K562 (cell line): Measurements from ENCODE around the gene AURKB. TPM values are rescaled to one million over a fixed set of nuclear protein-coding genes. Genes with fewer than 3 reads are reported as not detected.

Experiments used
- ATAC-seq: fragments of 200-7000 bp; cut with Tn5 transposase; 3 replicates; pipeline ENCODE4 v1.9.1; 2020; ENCODE audit warnings: moderate library complexity
- BruUV-seq: library from RNA; stranded (reverse); fragments of 400-500 nt; replicated peaks from 2 replicates; lab custom pipeline; 2021; lab: Mats Ljungman, UMichigan
- CTCF ChIA-PET: fragments of 300-600 bp; formaldehyde crosslinking; extraction: SDS; loops from one replicate; lab custom pipeline; 2021; ENCODE audit warnings: low intra/inter-chr PET ratio; lab: Yijun Ruan, JAX
- POLR2A ChIA-PET: fragments of 300-600, 350-650 bp; sonication (Branson Sonifier 250); formaldehyde crosslinking; extraction: SDS; loops from one replicate; lab custom pipeline; 2021; ENCODE audit warnings: antibody characterized with exemption, inconsistent platforms; lab: Yijun Ruan, JAX
- DNase-seq, 4 experiments: peaks; one replicate each; pipeline versions ENCODE4 v3.0.0 to v3.0.0-alpha.2; 2011 to 2018; ENCODE audit warnings: low spot score in 3 of 4, mixed read lengths in 3 of 4; ENCODE audit errors: extremely low read depth in 1 of 4
- FAIRE-seq: peaks from 2 replicates; lab custom pipeline; 2011; peaks lifted over from hg19 to GRCh38; lab: Jason Lieb, UNC
- H2AFZ ChIP-seq: 2 replicates; pipeline ENCODE4 v1.6.0; 2011; ENCODE audit warnings: low read depth, low read length, control low read depth, inconsistent platforms
- H3K27ac ChIP-seq: fragments of 200-600 bp; 3 replicates; pipeline ENCODE4 v1.8.0; 2011; ENCODE audit warnings: low read depth, mild to moderate bottlenecking, control low read depth, inconsistent platforms, low read length, moderate library complexity, mixed read lengths; ENCODE audit errors: extremely low read depth
- H3K27me3 ChIP-seq, 2 experiments: fragments of 300-600 bp in 1 of 2; 2 replicates in 1 of 2; 3 replicates in 1 of 2; pipeline versions ENCODE4 v1.6.0 to v1.8.0; 2011; ENCODE audit warnings: inconsistent platforms in 2 of 2, low read length in 2 of 2, mild to moderate bottlenecking in 1 of 2, mixed read lengths in 1 of 2, moderate library complexity in 1 of 2; ENCODE audit not compliant: control insufficient read depth in 2 of 2, insufficient read depth in 2 of 2
- H3K36me3 ChIP-seq: fragments of 300-600 bp; 3 replicates; pipeline ENCODE4 v1.8.0; 2011; ENCODE audit warnings: mild to moderate bottlenecking, low read length, inconsistent platforms; ENCODE audit not compliant: control insufficient read depth, insufficient read depth
- H3K4me1 ChIP-seq, 2 experiments: fragments of 200-600 bp in 1 of 2; replicated peaks in 1 of 2; 2 replicates in 1 of 2; 3 replicates in 1 of 2; pipeline versions ENCODE4 v1.5.1 to v1.8.0; 2011; ENCODE audit warnings: inconsistent platforms in 2 of 2, low read length in 2 of 2, mild to moderate bottlenecking in 1 of 2, mixed read lengths in 1 of 2, moderate library complexity in 1 of 2; ENCODE audit not compliant: control insufficient read depth in 2 of 2, insufficient read depth in 2 of 2
- H3K4me2 ChIP-seq: 2 replicates; pipeline ENCODE4 v1.6.1; 2011; ENCODE audit warnings: low read length, control low read depth, inconsistent platforms, mixed read lengths; ENCODE audit not compliant: insufficient read depth
- H3K4me3 ChIP-seq: fragments of 200-600 bp; sonication (generic), shearing (Covaris generic); 2 replicates; pipeline ENCODE4 v1.5.1; 2016; ENCODE audit warnings: control low read depth, inconsistent platforms
- H3K79me2 ChIP-seq: fragments of 200-600 bp; 3 replicates; pipeline ENCODE4 v1.8.0; 2011; ENCODE audit warnings: low read length, inconsistent platforms; ENCODE audit not compliant: control insufficient read depth, insufficient read depth
- H3K9ac ChIP-seq, 2 experiments: 2 replicates each; pipeline versions ENCODE4 v1.6.0 to v1.6.1; 2011; ENCODE audit warnings: low read depth in 2 of 2, low read length in 2 of 2, control low read depth in 1 of 2, inconsistent platforms in 1 of 2, mild to moderate bottlenecking in 1 of 2, mixed read lengths in 1 of 2; ENCODE audit not compliant: insufficient read depth in 1 of 2
- H3K9me1 ChIP-seq: one replicate; pipeline ENCODE4 v1.6.0; 2011; ENCODE audit warnings: inconsistent platforms, mild to moderate bottlenecking, low read length, moderate library complexity; ENCODE audit not compliant: control insufficient read depth, insufficient read depth
- H3K9me3 ChIP-seq: replicated peaks from 2 replicates; pipeline ENCODE4 v1.5.1; 2011; ENCODE audit warnings: low read depth, low read length, inconsistent platforms; ENCODE audit not compliant: control insufficient read depth, insufficient read depth
- H4K20me1 ChIP-seq: replicated peaks from 2 replicates; pipeline ENCODE4 v1.6.1; 2011; ENCODE audit warnings: low read length, inconsistent platforms, mixed read lengths; ENCODE audit not compliant: control insufficient read depth, insufficient read depth
- BHLHE40 ChIP-seq: IDR thresholded peaks from 2 replicates; pipeline ENCODE4 v1.6.1; 2011; ENCODE audit warnings: low read length, improper control_type of control experiment
- CBFB ChIP-seq: sonication (generic); formaldehyde crosslinking; IDR thresholded peaks from 2 replicates; pipeline ENCODE4 v1.4.0; 2020; ENCODE audit warnings: mild to moderate bottlenecking, missing genetic modification reagents
- EP400 ChIP-seq: fragments of 450-650 bp; IDR thresholded peaks from 2 replicates; pipeline ENCODE4 v1.6.1; 2017; ENCODE audit warnings: antibody characterized with exemption, mild to moderate bottlenecking, moderate library complexity
- EZH2 ChIP-seq: IDR thresholded peaks from 2 replicates; pipeline ENCODE4 v1.6.1; 2012; ENCODE audit warnings: low read depth, mild to moderate bottlenecking, inconsistent platforms, low read length, borderline replicate concordance
- IRF1 ChIP-seq: sonication (generic); formaldehyde crosslinking; IDR thresholded peaks from 2 replicates; pipeline ENCODE4 v1.8.0; 2022; ENCODE audit warnings: missing genetic modification reagents, mild to moderate bottlenecking, borderline replicate concordance
- MAZ ChIP-seq, 2 experiments: fragments of 450-650 bp in 1 of 2; sonication (generic) in 1 of 2; formaldehyde crosslinking; IDR thresholded peaks in 1 of 2; conservative IDR thresholded peaks in 1 of 2; 2 replicates each; pipeline versions ENCODE4 v1.4.0 to v1.5.0; 2020; ENCODE audit warnings: mild to moderate bottlenecking in 1 of 2, missing genetic modification reagents in 1 of 2
- RB1 ChIP-seq: fragments of 450-650 bp; IDR thresholded peaks from 2 replicates; pipeline ENCODE4 v1.6.1; 2017; ENCODE audit warnings: low read depth, mild to moderate bottlenecking
- SUPT5H ChIP-seq: fragments of 450-650 bp; IDR thresholded peaks from 2 replicates; pipeline ENCODE4 v1.6.1; 2016
- ZBTB43 ChIP-seq: sonication (generic); formaldehyde crosslinking; IDR thresholded peaks from 2 replicates; pipeline ENCODE4 v1.8.0; 2023; ENCODE audit warnings: mild to moderate bottlenecking, missing genetic modification reagents
- ZNF695 ChIP-seq: fragments of 450-650 bp; formaldehyde crosslinking; IDR thresholded peaks from 2 replicates; pipeline ENCODE4 v1.4.0; 2020; ENCODE audit warnings: mild to moderate bottlenecking, moderate library complexity
- WGBS: fragments of 100-300 bp; shearing (Covaris generic); methylation state at CpG from one replicate; pipeline ENCODE4 v1.1.6; 2016; ENCODE audit warnings: low coverage, mixed read lengths; ENCODE audit not compliant: insufficient coverage; ENCODE audit errors: missing lambda C conversion rate; 5-methylcytosine and 5-hydroxymethylcytosine counted together
- in situ Hi-C: fragments of 300-500 bp; cut with MboI; formaldehyde crosslinking; loops from 4 replicates; pipeline ENCODE4 v1.15.0; 2018; ENCODE audit warnings: inconsistent platforms, mixed read lengths
- intact Hi-C: fragments of 100-400 bp; cut with micrococcal nuclease; formaldehyde crosslinking; loops from 2 replicates; pipeline ENCODE4 v1.14.2; 2022
- polyA plus RNA-seq, 8 experiments: library from polyadenylated mRNA; depleted of rRNA in 4 of 8; stranded (reverse) in 5 of 8; unstranded in 3 of 8; fragments of >200 nt; fragmentation: Nextera tagmentation in 2 of 8; fragmentation: Illumina TruSeq in 1 of 8; extraction: Ambion mirVana in 2 of 8; extraction: Trizol in 1 of 8; gene quantifications; 2 replicates each; pipeline versions ENCODE4 v1.2.1 to v1.2.3, GENCODE V29; 2011 to 2014; ENCODE audit warnings: inconsistent platforms in 1 of 8, missing spikeins in 1 of 8
- total RNA-seq, 7 experiments: library from RNA; depleted of rRNA in 6 of 7; stranded (reverse); fragments of >200 nt in 6 of 7; fragmentation: Illumina TruSeq in 2 of 7; extraction: Trizol in 2 of 7; gene quantifications; 2 replicates each; pipeline versions ENCODE4 v1.2.1 to v1.2.3, GENCODE V29; 2011 to 2021; ENCODE audit warnings: low replicate concordance in 1 of 7

The AURKB gene
- total and polyA plus RNA-seq, 9 of the 15 experiments (the other 6 are each of a cell fraction or from before 2014, with no cell fraction given): 27.2 to 114 (median 74.8) TPM

- Histone ChIP-seq H3K9me3 (no peaks in the 10 kb centered on the region), H3K4me2 (no peak overlapping the region), H3K9ac (no peak overlapping the region), H4K20me1 (no peaks in the 10 kb centered on the region), H3K4me1 (peaks cover 17 to 45% of the 10 kb centered on the region in 2 experiments), H3K79me2 (peaks cover 2% of the 10 kb centered on the region), H3K4me3 (no peak overlapping the region), H3K36me3 (no peaks in the 10 kb centered on the region), H3K27me3 (no peaks in the 10 kb centered on the region), H3K9me1 (no peaks in the 10 kb centered on the region), H3K27ac (no peak overlapping the region), H2AFZ (no peak overlapping the region)
- intact Hi-C loops (no loop called here), in situ Hi-C loops (no loop called here)
- CTCF ChIA-PET: no interaction called here
- no TSS peak for BruUV-seq
- no peak for DNase-seq
- TF ChIP-seq SUPT5H (no peak), IRF1 (no peak), CBFB (CRISPR knock-in tag) (no peak), RB1 (no peak), BHLHE40 (no peak), EZH2 (no peak), ZBTB43 (CRISPR knock-in tag) (no peak), MAZ (CRISPR knock-in tag; conservative IDR thresholded peaks at IDR 0.05 in 1 of 2, IDR thresholded peaks at IDR 0.05 in 1 of 2) (no peak), ZNF695 (CRISPR knock-in tag) (no peak), EP400 (no peak)
- POLR2A ChIA-PET: interaction anchor here (1.2 kb wide), 1 partner anchor 9 kb away, joined by 4 read pairs; no protein-coding TSS in a partner anchor
- WGBS: 33% methylated on average over 3 of the region's 3 CpGs
- FAIRE-seq: no peak
- no peak for ATAC-seq
These were observed 42.8 kb downstream of the AURKB start for GRCh38 chr17:8167526-8167925.
